Activated CD4-positive, alpha-beta T cell treated with anti-CD3 and anti-CD28 coated beads, Interleukin-2, amount 50 U/mL, for 1 hour (primary cell): ENCODE measurements around the gene PGS1.

Source experiments
- DNase-seq: peaks from one replicate; pipeline ENCODE4 v3.0.0-alpha.2; 2020

The PGS1 gene

GRCh38 chr17:78347453-78347852 is 31.0 kb upstream of the PGS1 start:
- DNase-seq = no peak

- no peak for DNase-seq
Observed at GRCh38 chr17:78348055-78348770, 30.2 kb upstream of the PGS1 start.

DNA sequence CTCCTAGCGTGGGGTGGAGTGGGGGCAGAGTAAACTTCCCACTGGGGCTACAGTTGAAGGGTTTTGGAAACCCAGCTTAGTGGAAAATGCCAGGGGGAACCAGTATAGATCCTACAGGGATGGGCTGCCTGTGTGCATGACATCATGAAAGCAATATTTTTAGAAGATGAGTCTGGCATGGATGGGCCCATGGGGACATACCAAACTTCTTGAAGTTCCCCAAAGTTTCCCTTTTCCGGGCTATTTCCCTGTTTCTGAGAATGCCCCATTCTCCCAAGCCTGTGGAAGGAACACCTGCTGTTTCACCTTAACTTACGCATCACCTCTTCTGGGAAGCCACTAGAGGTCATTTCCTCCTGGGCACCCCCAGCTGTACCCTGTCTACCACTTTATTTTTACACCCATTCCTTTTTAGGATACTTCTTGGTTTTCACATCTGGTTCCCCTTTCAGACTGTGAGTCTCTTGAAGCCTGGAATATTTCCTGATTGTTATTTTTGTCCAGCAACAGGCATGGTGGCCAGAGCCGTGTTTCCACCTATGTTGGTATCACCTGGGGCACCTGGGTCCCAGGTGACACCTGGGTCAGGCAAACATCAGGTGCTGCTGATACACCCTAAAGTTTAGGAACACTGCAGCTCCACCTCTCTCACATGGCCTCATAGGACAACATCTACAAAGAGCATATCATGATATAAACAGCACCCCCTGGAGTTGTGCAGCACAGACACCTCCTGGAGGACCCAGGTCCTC is 28.4 kb upstream of the PGS1 start:
- DNase-seq = no peak

DNA sequence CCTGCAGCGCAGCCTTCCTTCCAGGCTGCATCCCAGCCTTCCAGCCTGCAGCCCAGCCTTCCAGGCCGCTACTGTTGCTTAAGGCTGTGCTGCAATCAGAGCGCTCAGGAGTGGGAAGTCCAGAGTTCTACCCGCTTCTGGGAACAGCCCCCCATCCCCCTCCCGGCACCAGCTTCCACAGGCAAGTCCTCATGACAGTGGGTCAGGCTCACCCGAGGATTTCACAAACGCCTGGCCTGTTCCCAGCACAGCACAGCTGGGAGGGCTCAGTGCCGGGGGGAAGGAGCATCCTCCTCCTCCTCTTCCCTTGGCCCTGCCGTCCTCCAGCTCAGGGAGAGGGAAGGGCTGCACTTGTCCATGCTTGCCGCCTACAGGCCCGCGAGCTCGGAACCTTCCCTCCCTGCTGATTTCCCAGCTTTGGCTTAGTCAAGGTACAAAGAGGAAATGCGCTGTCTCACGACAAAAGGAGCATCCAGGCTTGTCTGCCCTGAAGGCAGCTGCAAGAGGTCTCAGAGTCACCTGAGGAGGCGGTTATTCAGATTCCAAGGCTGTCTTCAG is 26.9 kb upstream of the PGS1 start:
- no peak for DNase-seq

GRCh38 chr17:78353834-78354233 is 24.6 kb upstream of the PGS1 start:
- DNase-seq = no peak

GRCh38 chr17:78355045-78355641 is 23.3 kb upstream of the PGS1 start:
- no peak for DNase-seq

GRCh38 chr17:78355701-78356100 is 22.7 kb upstream of the PGS1 start:
- DNase-seq = no peak

- peak; percentile 85 for DNase-seq
Observed at GRCh38 chr17:78356101-78356713, 22.2 kb upstream of the PGS1 start.

GRCh38 chr17:78357177-78357586 is 21.3 kb upstream of the PGS1 start:
- no peak for DNase-seq

- no peak for DNase-seq
Observed at GRCh38 chr17:78357672-78358537, 20.5 kb upstream of the PGS1 start.

GRCh38 chr17:78358538-78359320 is 19.7 kb upstream of the PGS1 start:
- no peak for DNase-seq

GRCh38 chr17:78359321-78359996 is 19.0 kb upstream of the PGS1 start:
- DNase-seq = no peak

DNA sequence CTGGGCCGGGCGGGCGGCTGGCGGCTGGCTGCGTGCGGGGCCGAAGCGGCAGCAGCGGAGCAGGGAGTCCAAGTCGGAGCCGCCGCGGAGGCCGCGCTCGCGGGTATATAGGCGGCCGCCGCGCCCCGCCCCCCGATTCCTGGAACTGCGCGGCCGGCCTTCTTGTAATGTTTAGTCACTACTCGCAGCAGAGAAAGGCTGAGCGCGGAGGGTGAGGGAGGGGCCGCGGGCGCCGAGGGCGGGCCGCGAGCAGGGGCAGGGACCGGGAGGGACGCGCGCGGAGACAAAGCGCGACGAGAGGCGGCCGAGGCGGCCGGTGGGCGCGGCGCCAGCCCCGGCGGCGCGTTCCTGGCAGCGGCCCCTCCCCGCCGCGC is 18.5 kb upstream of the PGS1 start, which contains the start of gene SOCS3:
Gene SOCS3, minus strand, starts transcription at position 81 of the 374 bp plus-strand sequence. CDS start 982 bp downstream, outside the sequence.
- DNase-seq = peak; percentile 96

DNA sequence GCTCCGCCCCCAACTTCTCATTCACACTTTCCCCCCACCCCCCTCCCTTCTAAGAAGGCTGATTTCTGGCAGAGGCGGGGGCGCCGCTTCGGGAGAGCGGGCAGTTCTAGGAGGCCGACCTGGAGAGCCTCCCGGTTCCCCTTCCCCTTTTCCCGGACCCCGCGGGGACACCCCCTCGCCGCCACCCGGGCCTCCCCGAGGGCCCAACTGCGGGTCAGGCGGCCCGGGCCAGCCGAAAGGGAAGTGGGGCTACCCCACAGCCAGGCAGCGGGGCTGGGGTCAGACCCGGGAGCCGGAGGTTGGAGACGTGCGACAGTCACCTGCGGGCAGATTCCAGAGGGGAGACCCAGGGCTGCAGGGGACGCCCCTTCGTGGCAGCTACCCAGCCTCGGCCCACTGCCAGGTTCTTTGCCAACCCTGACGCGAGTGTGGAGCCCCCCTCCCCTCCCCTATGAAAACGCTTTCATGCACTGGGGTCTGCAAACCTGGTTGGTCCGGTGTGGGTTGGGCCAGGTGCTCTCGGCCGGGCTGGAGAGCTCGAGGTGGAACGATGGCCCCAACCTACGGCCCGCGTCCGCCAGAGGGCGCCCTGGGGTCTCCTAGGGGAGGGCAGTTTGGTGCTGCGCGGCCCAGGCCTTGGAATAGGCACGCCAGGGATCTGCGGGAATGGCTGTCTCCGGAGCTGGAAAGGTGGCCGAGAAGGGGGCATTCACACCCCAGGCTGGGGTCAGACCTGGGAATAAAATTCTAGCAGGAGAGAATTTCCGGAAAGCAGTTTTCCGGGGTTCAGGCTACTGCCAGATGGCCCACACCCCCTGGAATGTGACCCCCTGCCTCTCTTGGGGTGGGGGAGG is 17.9 kb upstream of the PGS1 start:
- DNase-seq = peak; percentile 89

- no peak for DNase-seq
Observed at GRCh38 chr17:78361225-78361701, 17.2 kb upstream of the PGS1 start.

DNA sequence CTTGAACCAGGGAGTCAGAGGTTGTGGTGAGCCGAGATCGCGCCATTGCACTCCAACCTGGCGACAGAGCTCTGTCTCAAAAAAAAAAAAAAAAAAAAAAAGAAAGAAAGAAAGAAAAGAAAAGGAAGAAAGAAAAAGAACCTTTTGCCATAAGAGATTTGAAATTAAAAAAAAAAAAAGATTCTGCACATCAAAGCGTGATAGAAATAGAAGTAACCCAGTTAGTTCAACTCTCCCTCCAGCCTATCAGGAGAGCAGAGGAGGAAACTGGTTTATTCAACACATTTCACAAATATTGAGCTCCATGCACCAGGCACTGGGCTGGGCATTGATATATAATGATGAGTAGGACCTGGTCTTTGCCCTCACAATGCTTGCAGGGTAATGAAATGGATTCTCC is 16.2 kb upstream of the PGS1 start:
- no peak for DNase-seq

- DNase-seq = no peak
Observed at GRCh38 chr17:78362671-78363070, 15.8 kb upstream of the PGS1 start.

GRCh38 chr17:78364436-78365281 is 13.8 kb upstream of the PGS1 start:
- DNase-seq = no peak
